Thyroid gland (tissue), 4 donors: ENCODE data around the gene NPAS4. TPM values are rescaled to one million over a fixed set of nuclear protein-coding genes. Genes with fewer than 3 reads are reported as not detected.

Source experiments
- DNase-seq, 2 donors: peaks; one replicate each; pipeline ENCODE4 v3.0.0-alpha.2; 2019
- H3K27ac ChIP-seq, 3 donors: fragments of 200-600 bp; sonication (generic); 1 replicate in 2 of 3; 2 replicates in 1 of 3; pipeline ENCODE4 v1.5.1; 2016 to 2019; ENCODE audit warnings: mild to moderate bottlenecking in 1 of 3, moderate library complexity in 1 of 3
- H3K27me3 ChIP-seq: fragments of 200-600 bp; sonication (generic); one replicate; pipeline ENCODE4 v1.5.1; 2019
- H3K36me3 ChIP-seq, 2 donors: fragments of 200-600 bp; sonication (generic); one replicate each; pipeline ENCODE4 v1.5.1; 2016 to 2019
- H3K4me1 ChIP-seq, 2 donors: fragments of 200-600 bp; sonication (generic); one replicate each; pipeline ENCODE4 v1.5.1; 2017 to 2019
- H3K4me3 ChIP-seq, 3 donors: fragments of 200-600 bp; sonication (generic); replicated peaks in 1 of 3; 1 replicate in 2 of 3; 2 replicates in 1 of 3; pipeline ENCODE4 v1.5.1; 2016; ENCODE audit warnings: mild to moderate bottlenecking in 1 of 3
- H3K9me3 ChIP-seq: fragments of 200-600 bp; sonication (generic); one replicate; pipeline ENCODE4 v1.5.1; 2017
- CTCF ChIP-seq, 6 experiments: fragments of 200-600 bp in 3 of 6; fragments of 450-650 bp in 3 of 6; sonication (generic) in 3 of 6; IDR thresholded peaks; one replicate each; pipeline ENCODE4 v1.5.1; 2016 to 2019; ENCODE audit warnings: antibody characterized with exemption in 6 of 6, mild to moderate bottlenecking in 2 of 6, inconsistent platforms in 1 of 6, moderate library complexity in 1 of 6
- POLR2A ChIP-seq, 2 donors: fragments of 450-650 bp; IDR thresholded peaks; one replicate each; pipeline ENCODE4 v1.6.1; 2017; ENCODE audit warnings: antibody characterized with exemption in 2 of 2, mild to moderate bottlenecking in 2 of 2, moderate library complexity in 1 of 2
- WGBS, 2 donors: methylation state at CpG; one replicate each; pipeline ENCODE4 v1.1.5; 2017; 5-methylcytosine and 5-hydroxymethylcytosine counted together
- intact Hi-C: fragments of 100-400 bp; cut with DNase I; formaldehyde crosslinking; loops from one replicate; pipeline ENCODE4 v1.15.1; 2023
- total RNA-seq, 4 donors: library from RNA; depleted of rRNA; stranded (reverse); fragments of >200 nt; gene quantifications; one replicate each; pipeline ENCODE4 v1.2.3, GENCODE V29; 2016

NPAS4 gene
- total RNA-seq, 4 donors from 2014 or later, result not detected

GRCh38 chr11:66465373-66466224, 44.8 kb downstream of the NPAS4 start:
- TF ChIP-seq CTCF (IDR thresholded peaks at IDR 0.05) (no peak), POLR2A (IDR thresholded peaks at IDR 0.05) (no peak)
- 48 to 51% methylated on average over 13 to 19 of the region's 19 CpGs for WGBS, 2 donors
- peak overlapping the region in 1 of 3 donors; percentile 56 for H3K27ac ChIP-seq
- no peaks in the 10 kb centered on the region for H3K27me3 ChIP-seq
- intact Hi-C loops, result no loop called here
- no peak for DNase-seq
- H3K36me3 ChIP-seq, result no peaks in the 10 kb centered on the region
- no peak overlapping the region for H3K4me3 ChIP-seq
- peaks cover 4 to 9% of the 10 kb centered on the region in 2 donors for H3K4me1 ChIP-seq
- H3K9me3 ChIP-seq, result no peaks in the 10 kb centered on the region

- peak; percentile 89 to 90 for DNase-seq
- TF ChIP-seq POLR2A (IDR thresholded peaks at IDR 0.05) (peak in 1 of 2 donors; percentile 61), CTCF (IDR thresholded peaks at IDR 0.05) (no peak)
- H3K4me3 ChIP-seq, result peak within 1 kb of the TSS; percentile 41 to 80 (median 53)
- peaks cover 4 to 9% of the 10 kb centered on the region in 2 donors for H3K4me1 ChIP-seq
- H3K36me3 ChIP-seq, result no peaks in the 10 kb centered on the region
- WGBS, 2 donors, result 1% methylated on average over 21 to 31 of the region's 63 CpGs
- intact Hi-C loops, result no loop called here
- H3K9me3 ChIP-seq, result no peaks in the 10 kb centered on the region
- H3K27me3 ChIP-seq, result no peaks in the 10 kb centered on the region
- H3K27ac ChIP-seq, result peak within 1 kb of the TSS; percentile 14 to 56 (median 47)
Observed at GRCh38 chr11:66466225-66467033, 45.6 kb downstream of the NPAS4 start, which contains the start of gene PELI3. TSS of gene PELI3 (plus strand) at chr11:66466905. CDS start at chr11:66468129, 1,224 bp downstream.

GRCh38 chr11:66467034-66467659, 46.3 kb downstream of the NPAS4 start:
- intact Hi-C loops, result no loop called here

GRCh38 chr11:66467756-66468155, 46.9 kb downstream of the NPAS4 start:
- no peaks in the 10 kb centered on the region for H3K36me3 ChIP-seq
- 46 to 66% methylated on average over 4 to 6 of the region's 6 CpGs for WGBS, 2 donors
- H3K4me1 ChIP-seq, result peaks cover 4 to 9% of the 10 kb centered on the region in 2 donors
- no peaks in the 10 kb centered on the region for H3K27me3 ChIP-seq
- H3K9me3 ChIP-seq, result no peaks in the 10 kb centered on the region
- intact Hi-C loops, result no loop called here
- H3K27ac ChIP-seq, result no peak overlapping the region
- peak overlapping the region in 1 of 3 donors; percentile 53 for H3K4me3 ChIP-seq
- no peak for DNase-seq
- TF ChIP-seq CTCF (IDR thresholded peaks at IDR 0.05) (no peak), POLR2A (IDR thresholded peaks at IDR 0.05) (no peak)

More at GRCh38 chr11:66467034-66467659, 46.3 kb downstream of the NPAS4 start:
- DNase-seq, result peak; percentile 27 to 41
- no peak overlapping the region for H3K27ac ChIP-seq
- WGBS, 2 donors, result 5% methylated on average over 15 to 19 of the region's 72 CpGs
- no peaks in the 10 kb centered on the region for H3K9me3 ChIP-seq
- H3K27me3 ChIP-seq, result no peaks in the 10 kb centered on the region
- no peaks in the 10 kb centered on the region for H3K36me3 ChIP-seq
- H3K4me3 ChIP-seq, result peak overlapping the region; percentile 41 to 53 (median 44)
- TF ChIP-seq CTCF (IDR thresholded peaks at IDR 0.05) (peak in 5 of 6 experiments; percentile 13 to 46 (median 45)), POLR2A (IDR thresholded peaks at IDR 0.05) (no peak)
- peaks cover 4 to 9% of the 10 kb centered on the region in 2 donors for H3K4me1 ChIP-seq
